HG03342 (cell line): ENCODE results near the gene INTS11.
"Not testable (repeated sequence)": the region's sequence is repeated elsewhere in the genome, so short reads cannot be mapped to it uniquely, and the experiment has no call there.

Experiments
- ATAC-seq: cut with Tn5 transposase; IDR thresholded peaks from one replicate; pipeline ENCODE4 v1.9.1; 2021; ENCODE audit warnings: mild to moderate bottlenecking, moderate library complexity; ENCODE audit not compliant: unreplicated experiment

Gene INTS11

DNA sequence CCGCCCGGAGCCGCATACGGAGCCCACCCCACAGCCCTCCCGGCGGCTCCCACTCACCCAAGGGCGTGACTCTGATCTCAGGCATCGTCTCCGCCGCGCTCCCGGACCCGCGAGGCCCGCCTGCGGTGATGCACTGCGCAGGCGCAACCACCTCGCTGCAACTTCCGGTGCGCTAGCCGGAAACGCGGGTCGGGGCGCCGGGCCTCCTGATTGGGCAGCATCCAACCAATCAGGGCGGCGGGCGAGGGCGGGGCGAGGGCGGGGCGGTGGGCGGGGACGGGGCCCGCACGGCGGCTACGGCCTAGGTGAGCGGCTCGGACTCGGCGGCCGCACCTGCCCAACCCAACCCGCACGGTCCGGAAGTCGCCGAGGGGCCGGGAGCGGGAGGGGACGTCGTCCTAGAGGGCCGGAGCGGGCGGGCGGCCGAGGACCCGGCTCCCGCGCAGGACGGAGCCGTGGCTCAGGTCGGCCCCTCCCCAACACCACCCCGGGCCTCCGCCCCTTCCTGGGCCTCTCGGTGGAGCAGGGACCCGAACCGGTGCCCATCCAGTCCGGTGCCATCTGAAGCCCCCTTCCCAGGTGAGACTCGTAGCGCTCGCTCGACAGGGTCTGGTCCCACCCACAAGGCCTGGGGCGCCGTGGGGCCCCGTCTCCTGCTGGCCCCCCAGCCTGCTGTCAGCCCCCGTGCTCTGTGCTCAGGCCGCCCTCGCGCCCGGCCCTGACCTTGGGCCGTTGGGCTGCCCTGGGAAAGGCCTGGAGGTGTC is at the start of gene INTS11, which contains the start of gene CPTP:
Gene INTS11 (minus strand): TSS at position 137 of the 764 bp plus-strand sequence. CDS start 52 bp downstream, at position 85.
Gene CPTP (plus strand): TSS at position 279 of the 764 bp plus-strand sequence. CDS start 2,109 bp downstream, outside the sequence.
- peak; percentile 70 for ATAC-seq

DNA sequence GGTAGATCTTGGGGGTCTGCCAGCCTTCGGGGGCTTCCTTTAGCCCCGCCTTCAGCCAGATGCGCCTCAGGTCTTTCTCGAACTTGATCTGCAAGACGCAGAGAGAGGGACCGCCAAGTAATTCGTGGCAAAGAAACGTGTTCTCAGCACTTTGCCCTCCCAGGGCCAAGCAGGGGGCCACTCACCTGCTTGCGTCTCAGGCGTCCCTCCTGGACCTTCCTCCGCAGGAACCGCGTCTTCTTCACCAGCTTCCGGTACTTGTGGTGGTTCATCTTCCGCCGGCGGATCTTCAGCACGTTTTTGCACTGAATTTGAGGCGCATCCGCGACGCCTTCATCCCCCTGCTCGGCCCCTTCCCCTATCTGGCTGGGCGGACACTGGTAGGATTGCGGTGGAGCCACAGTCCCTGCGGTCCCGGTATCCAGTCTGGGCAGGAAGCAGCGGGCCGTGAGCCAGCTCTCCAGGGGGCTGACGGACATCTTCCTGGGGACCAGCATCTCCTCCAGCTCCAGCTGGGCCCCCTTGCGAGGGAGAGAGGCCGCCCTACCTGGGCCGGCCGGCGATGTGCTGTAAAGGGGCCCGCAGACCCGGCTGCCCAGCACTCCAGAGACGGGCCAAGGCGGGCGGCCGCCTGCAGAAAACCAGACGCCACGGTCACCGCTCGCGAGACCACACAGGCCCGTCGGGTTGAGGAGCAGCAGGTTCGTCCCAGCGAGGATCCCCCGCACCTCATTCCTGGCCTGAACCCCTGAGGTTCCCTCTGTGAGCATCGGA is 49.5 kb upstream of the INTS11 start:
- ATAC-seq = no peak

DNA sequence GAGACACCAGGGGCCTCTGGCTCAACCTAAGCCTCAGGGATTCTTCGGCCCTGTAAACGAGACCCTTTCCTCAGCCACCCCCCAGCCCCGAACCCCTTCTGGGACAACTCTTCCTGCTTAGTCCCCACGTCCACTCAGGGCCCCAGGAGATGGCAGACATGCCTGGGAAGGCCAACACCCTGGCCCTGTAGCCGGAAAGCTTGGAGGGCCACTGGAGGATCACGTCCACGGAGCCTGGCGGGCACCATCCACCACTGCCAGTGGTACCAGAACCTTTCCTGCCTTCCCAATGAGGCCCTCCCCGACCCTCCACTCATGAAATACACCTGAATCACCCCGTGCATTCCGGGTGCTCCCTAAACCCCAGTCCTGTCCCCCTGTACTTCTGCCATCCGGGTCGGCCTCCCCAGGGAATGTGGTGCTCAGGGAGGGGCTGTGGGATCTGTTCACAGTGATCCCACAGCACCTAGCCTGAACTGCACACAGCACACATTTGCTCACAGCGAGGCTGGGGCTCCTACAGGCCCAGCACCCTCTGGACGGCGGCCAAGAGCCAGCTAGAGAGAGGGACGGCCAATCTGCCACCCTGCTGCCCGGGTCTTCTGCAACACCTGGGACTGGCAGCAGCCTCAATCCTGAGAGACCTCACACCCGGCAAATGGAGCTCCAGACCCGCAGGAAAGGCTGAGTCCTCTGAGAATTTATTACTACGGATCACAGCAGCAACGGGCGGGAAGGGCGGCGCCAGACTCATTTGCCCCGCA is 48.8 kb upstream of the INTS11 start:
- ATAC-seq = no peak

DNA sequence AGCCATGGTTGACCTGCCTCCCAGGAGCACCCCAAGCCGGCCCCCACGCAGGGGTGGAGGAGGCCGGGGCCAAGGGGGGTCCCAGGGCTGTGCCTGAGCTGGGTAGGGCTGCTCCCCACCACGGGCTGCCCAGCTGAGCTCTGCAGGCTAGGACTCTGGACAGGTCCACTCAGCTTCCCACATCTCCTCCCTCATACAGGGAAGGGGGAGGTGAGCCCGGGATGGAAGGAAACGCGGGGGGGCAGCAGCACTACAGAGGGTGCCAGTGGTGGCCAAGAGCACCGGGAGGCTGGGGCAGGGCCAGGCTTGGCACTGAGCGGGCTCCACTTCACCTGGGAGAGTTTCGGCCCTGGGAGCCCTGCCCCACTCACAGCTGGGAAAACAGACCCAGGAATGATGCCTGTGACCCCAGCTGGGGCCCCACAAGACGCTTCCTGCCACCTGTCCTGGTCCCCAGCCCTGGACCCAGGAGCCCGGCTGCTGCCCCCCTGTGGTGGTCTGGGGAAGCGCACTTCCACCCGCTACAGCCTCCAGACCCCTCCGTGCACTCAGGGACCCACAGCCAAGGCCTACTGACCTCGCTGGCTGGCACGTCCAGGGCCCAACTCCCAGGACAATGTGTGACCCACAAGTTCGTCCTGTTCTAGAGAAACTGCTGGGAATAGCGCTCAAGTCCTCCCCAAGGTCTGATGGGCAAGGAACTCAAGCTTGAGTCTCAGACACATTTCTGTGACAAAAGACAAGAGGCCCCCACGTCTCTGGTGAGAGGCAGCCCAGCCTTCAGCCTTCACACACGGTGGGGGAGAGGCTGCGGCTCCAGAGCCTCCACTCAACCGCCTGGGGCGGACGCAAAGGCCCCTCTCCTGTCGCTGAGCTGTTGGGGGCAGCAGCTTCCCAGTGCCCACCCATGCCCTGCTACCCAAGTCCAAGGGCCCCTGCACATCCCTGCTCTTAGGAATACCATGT is 47.6 kb upstream of the INTS11 start:
- no peak for ATAC-seq

DNA sequence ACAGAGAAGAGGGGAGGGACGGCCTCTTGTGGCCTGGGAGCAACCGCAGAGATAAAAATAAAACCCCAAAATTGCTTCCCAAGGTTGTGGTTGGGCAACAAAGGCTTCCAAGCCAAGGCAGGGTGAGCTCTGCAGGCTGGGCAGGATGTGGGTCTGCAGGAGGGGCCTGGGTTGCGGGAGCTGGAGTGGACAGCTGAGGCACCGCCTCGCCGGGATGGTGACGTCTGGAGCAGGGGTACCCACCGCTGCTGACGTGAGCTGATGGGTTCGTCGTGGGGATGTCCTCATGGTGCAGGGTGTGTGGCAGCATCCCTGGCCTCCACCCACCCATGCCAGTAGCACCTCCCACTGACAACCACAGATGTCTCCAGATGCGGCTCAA is 46.9 kb upstream of the INTS11 start:
- ATAC-seq = no peak

DNA sequence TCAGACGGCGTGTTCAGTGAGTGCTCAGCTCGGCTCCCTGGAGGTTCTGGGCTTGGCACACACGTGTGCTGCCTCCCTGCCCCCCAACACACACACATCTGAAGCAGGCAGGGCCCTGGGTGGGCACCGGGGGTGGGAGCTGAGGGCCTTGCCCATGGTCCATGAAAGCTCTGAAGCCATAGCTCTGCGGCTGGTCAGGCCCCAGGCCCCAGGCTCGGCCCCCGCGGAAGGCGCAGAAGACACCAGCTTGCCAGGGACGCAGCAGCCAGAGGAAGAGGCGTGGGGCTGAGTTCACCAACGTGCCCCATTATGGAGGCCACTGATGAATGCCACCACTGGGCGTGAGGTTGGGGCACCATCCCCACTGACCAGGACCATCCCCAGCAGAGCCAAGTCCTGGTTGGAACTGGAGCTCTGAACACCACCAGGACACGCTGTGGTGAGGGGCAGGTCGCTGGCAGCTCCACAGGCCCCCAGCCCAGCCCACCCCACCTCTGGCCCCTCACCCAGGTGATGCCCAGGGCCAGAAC is 46.4 kb upstream of the INTS11 start:
- ATAC-seq = no peak

DNA sequence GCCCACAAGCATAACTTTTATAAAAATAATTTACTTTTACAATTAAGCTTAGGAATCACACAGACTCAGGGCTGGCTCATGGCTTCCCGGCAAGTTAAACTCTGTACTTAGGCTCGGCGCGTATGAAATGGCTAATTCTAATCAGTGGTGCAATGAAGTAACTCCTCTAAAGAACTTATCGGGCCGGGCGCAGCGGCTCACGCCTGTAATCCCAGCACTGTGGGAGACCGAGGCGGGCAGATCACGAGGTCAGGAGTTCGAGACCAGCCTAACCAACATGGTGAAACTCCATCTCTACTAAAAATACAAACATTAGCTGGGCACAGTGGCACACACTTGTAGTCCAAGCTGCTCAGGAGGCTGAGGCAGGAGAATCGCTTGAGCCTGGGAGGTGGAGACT is 45.6 kb upstream of the INTS11 start:
- ATAC-seq = not testable (repeated sequence)

DNA sequence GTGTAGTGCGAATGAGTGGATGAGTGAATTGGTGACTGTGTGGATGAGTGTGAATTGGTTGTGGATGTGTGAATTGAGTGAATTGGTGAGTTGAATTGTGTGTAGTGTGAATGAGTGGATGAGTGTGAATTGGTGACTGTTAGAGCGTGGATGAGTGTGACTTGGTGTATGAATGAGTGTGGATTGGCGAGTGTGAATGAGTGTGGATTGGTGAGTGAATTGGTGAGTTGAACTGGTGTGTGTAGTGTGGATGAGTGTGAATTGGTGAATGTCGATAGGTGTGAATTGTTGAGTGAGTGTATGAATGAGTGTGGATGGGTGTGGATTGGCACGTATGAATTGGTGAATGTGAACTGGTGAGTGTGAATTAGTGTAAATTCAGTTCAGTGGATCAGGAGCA is 42.9 kb upstream of the INTS11 start:
- ATAC-seq = no peak

DNA sequence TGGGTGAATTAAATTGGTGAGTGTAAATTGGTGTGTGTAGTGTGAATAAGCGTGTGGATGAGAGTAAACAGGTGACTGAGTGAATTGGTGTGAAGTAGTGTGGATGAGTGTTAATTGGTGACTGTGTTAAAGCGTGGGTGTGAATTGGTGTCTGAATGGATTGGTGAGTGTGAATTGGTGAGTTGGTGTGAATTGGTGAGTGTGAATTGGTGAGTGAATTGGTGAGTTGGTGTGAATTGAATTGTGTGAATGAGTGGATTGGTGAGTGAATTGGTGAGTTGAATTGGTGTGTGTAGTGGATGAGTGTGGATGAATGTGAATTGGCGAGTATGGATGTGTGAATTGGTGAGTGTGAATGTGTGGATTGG is 42.2 kb upstream of the INTS11 start:
- ATAC-seq = no peak

DNA sequence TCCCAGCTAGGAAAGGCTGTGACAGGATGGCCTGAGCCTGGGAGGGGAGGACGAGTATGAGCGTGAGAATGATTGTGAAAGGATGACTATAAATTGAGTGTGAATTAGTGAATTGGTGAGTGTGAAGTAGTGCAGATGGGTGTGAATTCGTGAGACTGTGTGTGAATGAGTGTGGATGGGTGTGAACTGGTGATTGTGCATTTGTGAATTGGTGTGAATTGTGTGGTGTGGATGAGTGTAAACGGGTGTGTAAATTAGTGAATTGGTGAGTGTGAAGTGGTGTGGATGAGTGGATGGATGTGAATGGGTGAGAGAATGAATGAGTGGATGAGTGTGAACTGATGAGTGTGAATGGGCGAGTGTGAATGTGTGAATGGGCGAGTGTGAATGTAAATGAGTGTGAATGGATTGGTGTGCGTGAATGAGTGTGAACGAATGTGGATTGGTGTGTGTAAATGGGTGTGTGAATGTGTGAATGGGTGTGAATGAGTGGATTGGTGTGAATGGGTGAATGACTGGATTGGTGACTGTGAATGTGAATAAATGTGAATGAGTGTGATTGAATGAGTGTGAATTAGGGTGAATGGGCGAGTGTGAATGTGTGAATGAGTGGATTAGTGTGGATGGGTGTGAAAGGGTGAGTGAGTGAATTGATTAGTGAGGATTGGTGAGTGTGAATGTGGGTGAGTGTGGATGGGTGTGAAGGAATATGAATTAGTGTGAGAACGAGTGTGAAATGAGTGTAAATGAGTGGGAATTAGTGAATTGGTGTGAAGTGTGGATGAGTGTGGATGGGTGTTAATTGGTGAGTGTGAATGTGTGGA is 41.6 kb upstream of the INTS11 start:
- ATAC-seq = no peak

DNA sequence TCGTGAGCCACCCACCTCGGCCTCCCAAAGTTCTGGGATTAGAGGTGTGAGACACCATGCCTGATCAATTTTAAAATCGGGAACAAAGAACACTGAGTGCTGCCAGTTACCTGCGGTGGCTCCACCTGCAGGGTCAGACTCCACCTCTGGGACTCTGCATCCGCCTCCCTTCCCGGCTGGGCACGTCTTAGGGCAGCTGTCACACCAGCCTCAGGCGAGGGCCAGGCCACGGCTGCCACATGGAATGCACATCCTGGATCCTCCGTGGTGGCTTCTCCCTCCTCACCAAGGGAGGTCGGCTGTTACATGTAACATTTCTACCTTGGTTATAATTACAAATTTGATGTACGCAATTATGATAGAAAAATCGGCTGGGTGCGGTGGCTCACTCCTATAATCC is 39.8 kb upstream of the INTS11 start:
- ATAC-seq = no peak

DNA sequence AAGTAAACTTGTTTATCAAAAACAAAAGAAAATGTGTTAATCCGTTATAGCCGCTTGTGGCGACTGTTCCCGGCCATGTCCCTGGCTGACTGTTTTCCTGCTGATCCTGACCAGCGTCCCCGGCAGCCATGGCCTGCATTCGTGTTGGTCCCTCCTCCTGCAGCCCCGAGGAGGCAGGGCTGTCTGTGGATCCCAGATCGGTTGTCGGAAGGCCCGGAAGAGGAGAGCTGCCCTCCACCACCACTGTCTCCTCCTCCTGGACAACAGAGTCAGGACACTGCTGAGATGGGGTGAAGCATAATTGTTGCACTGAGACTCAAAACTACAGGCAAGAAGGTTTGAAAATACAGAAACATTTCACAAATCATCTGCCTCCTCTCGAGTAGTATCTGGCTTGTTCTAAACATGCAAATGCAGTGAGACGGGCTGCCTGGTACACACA is 37.5 kb upstream of the INTS11 start:
- no peak for ATAC-seq

DNA sequence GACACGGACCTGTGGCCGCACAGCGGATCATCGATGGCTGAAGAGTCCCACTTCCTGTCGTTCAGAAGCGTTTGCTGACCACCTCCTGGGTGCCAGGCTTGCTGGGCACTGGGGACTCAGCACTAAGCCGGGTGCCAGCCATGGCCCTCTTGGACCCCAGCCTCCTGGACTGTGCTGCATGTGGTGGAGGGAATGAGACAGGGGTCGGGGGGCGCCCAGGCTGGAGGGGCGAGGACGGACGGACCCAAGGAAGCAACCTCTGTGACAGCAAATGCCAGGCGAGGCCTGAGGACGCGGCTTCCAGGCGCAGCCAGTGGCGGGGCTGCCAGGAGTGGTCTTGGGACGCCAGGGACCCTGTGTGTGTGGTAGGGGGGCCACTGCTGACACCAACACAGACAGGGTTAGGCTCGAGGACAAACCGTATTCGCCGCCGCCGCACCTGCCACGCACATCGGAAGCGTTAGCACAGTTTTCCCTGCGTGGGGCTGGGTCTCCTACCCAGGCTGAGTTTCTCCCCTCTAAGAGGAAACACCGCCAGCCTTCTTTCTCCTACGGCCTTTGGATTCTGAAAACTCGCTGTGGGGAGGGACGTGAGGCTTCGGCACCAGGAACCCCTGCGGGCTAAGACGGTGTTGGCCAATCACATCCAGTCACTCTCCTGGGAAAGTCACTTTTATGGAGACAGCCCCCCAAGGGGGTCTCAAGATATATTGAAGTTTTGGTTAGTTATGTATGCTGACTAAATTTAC is 36.9 kb upstream of the INTS11 start:
- no peak for ATAC-seq

DNA sequence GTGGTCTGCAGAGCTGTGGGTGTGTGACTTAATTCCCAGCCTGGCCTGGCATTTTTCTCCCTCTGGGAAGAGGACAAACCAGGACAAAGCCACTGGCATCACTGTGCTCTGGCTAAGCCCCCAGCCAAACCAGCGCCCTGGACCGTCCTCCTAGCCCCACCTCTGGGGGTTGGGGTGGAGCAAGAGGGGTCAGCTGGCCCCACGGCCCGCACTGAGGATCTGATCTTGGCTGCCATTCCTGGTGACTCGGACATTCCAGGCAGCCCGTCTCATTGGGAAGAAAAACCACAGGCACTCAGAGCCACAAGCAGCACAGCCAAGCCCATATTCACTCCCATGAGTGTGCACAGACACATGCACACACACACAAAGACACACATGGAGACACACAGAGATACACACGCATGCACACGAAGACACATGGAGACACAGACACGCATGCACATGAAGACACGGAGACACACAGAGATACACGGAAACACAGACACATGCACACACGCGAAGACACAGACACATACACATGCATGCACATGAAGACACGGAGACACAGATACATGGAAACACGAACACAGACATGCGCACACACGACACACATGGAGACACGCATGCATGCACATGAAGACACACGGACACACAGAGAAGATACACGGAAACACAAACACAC is 36.2 kb upstream of the INTS11 start:
- no peak for ATAC-seq

DNA sequence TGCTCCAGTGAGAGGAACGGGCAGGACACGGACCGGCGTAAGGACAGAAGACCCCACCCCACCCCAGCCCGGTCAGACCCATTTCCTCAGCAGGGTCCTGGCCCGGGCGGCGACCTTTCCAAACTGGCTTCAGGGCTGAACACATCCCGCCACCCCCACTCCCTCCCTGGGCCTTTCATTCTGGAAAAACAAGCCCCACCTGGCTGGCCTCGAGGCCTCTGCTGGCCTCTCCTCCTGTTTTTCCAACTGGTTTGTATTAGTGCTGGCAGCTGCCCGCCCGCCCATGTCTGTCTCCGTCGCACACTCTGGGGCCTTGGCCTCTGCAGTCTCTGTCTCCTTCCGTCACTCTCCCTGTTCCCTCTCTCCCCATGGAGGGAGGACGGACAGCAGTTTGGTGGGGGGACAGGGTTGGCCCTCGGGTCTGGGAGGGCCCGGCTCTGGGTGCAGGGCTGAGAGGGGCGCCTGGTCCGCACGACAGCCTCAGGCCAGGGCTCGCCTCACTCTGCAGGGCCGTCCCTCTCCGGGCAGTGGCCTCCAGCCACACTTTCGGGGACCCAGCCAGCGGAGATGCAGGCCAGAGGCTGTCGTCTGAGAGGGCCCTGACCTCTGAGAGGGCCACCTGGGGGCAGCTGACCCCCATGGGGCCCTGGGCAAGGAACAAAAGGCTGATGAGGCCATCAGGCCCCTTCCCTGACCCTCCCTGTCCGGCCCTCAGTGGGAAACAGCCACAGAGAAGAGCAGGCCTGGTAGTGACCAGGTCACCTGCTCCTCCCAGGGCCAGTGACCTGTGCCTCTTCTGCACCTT is 35.4 kb upstream of the INTS11 start:
- ATAC-seq = no peak

DNA sequence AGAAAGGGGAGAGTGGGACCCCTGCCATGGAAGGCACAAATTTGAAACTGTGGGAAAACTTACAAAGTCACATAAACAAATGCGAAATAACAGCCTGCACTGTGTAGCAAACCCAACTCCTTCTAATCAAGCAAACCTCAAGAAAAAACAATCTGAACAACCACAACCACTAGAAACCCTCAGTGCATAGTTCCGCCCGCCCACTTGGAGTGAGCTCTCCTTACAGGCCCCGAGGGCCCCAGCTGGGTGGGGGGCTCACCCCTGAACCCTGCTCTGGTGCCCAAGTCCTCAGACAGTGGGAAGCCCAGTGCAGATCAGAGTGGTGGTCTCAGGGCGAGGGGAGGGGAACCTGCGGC is 34.8 kb upstream of the INTS11 start:
- ATAC-seq = no peak
